Upper lobe of left lung (tissue), 6 donors: ENCODE results near the gene LSM3. TPM values are rescaled to one million over a fixed set of nuclear protein-coding genes. Genes with fewer than 3 reads are reported as not detected.

ENCODE experiments used
- ATAC-seq, 2 donors: fragments of 200-7000 bp; cut with Tn5 transposase; one replicate each; pipeline ENCODE4 v1.9.1; 2022; ENCODE audit warnings: mild to moderate bottlenecking in 2 of 2, moderate library complexity in 2 of 2; ENCODE audit not compliant: low FRiP score in 2 of 2
- DNase-seq, 2 donors: peaks; one replicate each; pipeline ENCODE4 v3.0.0-alpha.2; 2019 to 2020
- H3K27ac ChIP-seq, 4 donors: fragments of 200-600 bp; sonication (generic); one replicate each; pipeline ENCODE4 v1.5.1; 2016 to 2019
- H3K27me3 ChIP-seq, 4 donors: fragments of 200-600 bp; sonication (generic); one replicate each; pipeline ENCODE4 v1.5.1; 2017 to 2019
- H3K36me3 ChIP-seq, 4 donors: fragments of 200-600 bp; sonication (generic); one replicate each; pipeline ENCODE4 v1.5.1; 2016 to 2019
- H3K4me1 ChIP-seq, 4 donors: fragments of 200-600 bp; sonication (generic); one replicate each; pipeline ENCODE4 v1.5.1; 2018 to 2019
- H3K4me3 ChIP-seq, 4 donors: fragments of 200-600 bp; sonication (generic); one replicate each; pipeline ENCODE4 v1.5.1; 2017 to 2019; ENCODE audit warnings: mild to moderate bottlenecking in 2 of 4, moderate library complexity in 1 of 4
- H3K9me3 ChIP-seq, 4 donors: fragments of 200-600 bp; sonication (generic); one replicate each; pipeline ENCODE4 v1.5.1; 2018 to 2019
- CTCF ChIP-seq, 6 experiments: fragments of 450-650 bp in 4 of 6; fragments of 200-600 bp in 2 of 6; sonication (generic) in 2 of 6; IDR thresholded peaks; one replicate each; pipeline ENCODE4 v1.5.1; 2016 to 2019; ENCODE audit warnings: antibody characterized with exemption in 6 of 6
- EP300 ChIP-seq, 4 donors: sonication (generic); formaldehyde crosslinking; IDR thresholded peaks; one replicate each; pipeline ENCODE4 v1.5.1; 2017; ENCODE audit warnings: antibody characterized with exemption in 4 of 4, control low read depth in 2 of 4
- POLR2A ChIP-seq, 4 donors: fragments of 450-650 bp; IDR thresholded peaks; one replicate each; pipeline ENCODE4 v1.5.1; 2016 to 2017; ENCODE audit warnings: antibody characterized with exemption in 4 of 4, mild to moderate bottlenecking in 2 of 4
- POLR2AphosphoS5 ChIP-seq, 2 donors: sonication (generic); formaldehyde crosslinking; IDR thresholded peaks; one replicate each; pipeline ENCODE4 v1.5.1; 2017; ENCODE audit warnings: antibody characterized with exemption in 2 of 2
- WGBS, 2 donors: methylation state at CpG; one replicate each; pipeline ENCODE4 v1.1.5; 2017 to 2018; 5-methylcytosine and 5-hydroxymethylcytosine counted together
- total RNA-seq, 6 donors: library from RNA; depleted of rRNA in 4 of 6; stranded (reverse); fragments of >200 nt in 4 of 6; gene quantifications; one replicate each; pipeline versions ENCODE4 v1.1.0 to v1.2.1, GENCODE V29; 2016 to 2021
- donor health status: DM: no; HTN: no; CAD: no; lungs with moderate emphysema.
- donor health status: DM: no; HTN: yes; CAD: no; lungs with severe emphysema.

Gene LSM3
- total RNA-seq, 6 donors from 2014 or later, result 2.1 to 10.3 (median 8.6) TPM

GRCh38 chr3:14213066-14213774, 34.6 kb downstream of the LSM3 start:
- ATAC-seq (no peak), DNase-seq (no peak)
- H3K4me3 ChIP-seq, result no peak overlapping the region
- TF ChIP-seq POLR2AphosphoS5 (IDR thresholded peaks at IDR 0.05), result no peak
- TF ChIP-seq CTCF (IDR thresholded peaks at IDR 0.05), result no peak
- no peak for TF ChIP-seq EP300 (IDR thresholded peaks at IDR 0.05)
- TF ChIP-seq POLR2A (IDR thresholded peaks at IDR 0.05), result no peak
- peaks cover 0 to 9% (median 0%) of the 10 kb centered on the region in 4 donors for H3K4me1 ChIP-seq
- no peaks in the 10 kb centered on the region for H3K9me3 ChIP-seq
- H3K27me3 ChIP-seq, result no peaks in the 10 kb centered on the region
- WGBS, 2 donors, result 87 to 95% methylated on average over 7 of the region's 7 CpGs
- no peak overlapping the region for H3K27ac ChIP-seq
- no peaks in the 10 kb centered on the region for H3K36me3 ChIP-seq

GRCh38 chr3:14214764-14215163, 36.1 kb downstream of the LSM3 start:
- Histone ChIP-seq H3K4me3 (no peak overlapping the region), H3K36me3 (no peaks in the 10 kb centered on the region), H3K4me1 (no peaks in the 10 kb centered on the region), H3K27me3 (no peaks in the 10 kb centered on the region), H3K27ac (no peak overlapping the region), H3K9me3 (no peaks in the 10 kb centered on the region)
- ATAC-seq, result no peak
- no peak for TF ChIP-seq EP300 (IDR thresholded peaks at IDR 0.05)
- no peak for TF ChIP-seq POLR2A (IDR thresholded peaks at IDR 0.05)
- no peak for DNase-seq
- WGBS, 2 donors, result 94% methylated on average over 4 of the region's 4 CpGs

- WGBS, 2 donors, result 41 to 71% methylated on average over 22 of the region's 22 CpGs
- Histone ChIP-seq H3K27ac (peak overlapping the region in 1 of 4 donors; percentile 74), H3K4me3 (peak overlapping the region in 3 of 4 donors; percentile 30 to 36 (median 33)), H3K36me3 (no peaks in the 10 kb centered on the region), H3K9me3 (peaks cover 2 to 8% (median 5%) of the 10 kb centered on the region in 4 donors), H3K27me3 (no peaks in the 10 kb centered on the region), H3K4me1 (no peaks in the 10 kb centered on the region)
- DNase-seq, result peak in 1 of 2 donors; percentile 80
- ATAC-seq, result peak in 1 of 2 donors; percentile 88
- TF ChIP-seq POLR2A (IDR thresholded peaks at IDR 0.05) (peak in 1 of 4 donors; percentile 32), EP300 (IDR thresholded peaks at IDR 0.05) (no peak), POLR2AphosphoS5 (IDR thresholded peaks at IDR 0.05) (no peak), CTCF (IDR thresholded peaks at IDR 0.05) (peak in 3 of 6 experiments; percentile 13 to 48 (median 45))
Observed at GRCh38 chr3:14216257-14217048, 37.8 kb downstream of the LSM3 start.

GRCh38 chr3:14218355-14218754, 39.7 kb downstream of the LSM3 start:
- H3K4me3 ChIP-seq, result no peak overlapping the region
- DNase-seq, result no peak
- no peaks in the 10 kb centered on the region for H3K27me3 ChIP-seq
- H3K36me3 ChIP-seq, result no peaks in the 10 kb centered on the region
- no peak overlapping the region for H3K27ac ChIP-seq
- ATAC-seq, result no peak
- TF ChIP-seq POLR2A (IDR thresholded peaks at IDR 0.05) (no peak), POLR2AphosphoS5 (IDR thresholded peaks at IDR 0.05) (no peak)
- H3K9me3 ChIP-seq, result peaks cover 2 to 10% (median 5%) of the 10 kb centered on the region in 4 donors
- no peaks in the 10 kb centered on the region for H3K4me1 ChIP-seq

- no peak overlapping the region for H3K27ac ChIP-seq
- WGBS, 2 donors, result 90 to 94% methylated on average over 1 of the region's 1 CpG
- H3K4me3 ChIP-seq, result no peak overlapping the region
- no peak for TF ChIP-seq POLR2A (IDR thresholded peaks at IDR 0.05)
- peaks cover 0 to 8% (median 5%) of the 10 kb centered on the region in 4 donors for H3K4me1 ChIP-seq
- no peaks in the 10 kb centered on the region for H3K27me3 ChIP-seq
- no peaks in the 10 kb centered on the region for H3K36me3 ChIP-seq
- DNase-seq, result no peak
- H3K9me3 ChIP-seq, result peaks cover 2 to 10% (median 5%) of the 10 kb centered on the region in 4 donors
- no peak for ATAC-seq
Observed at GRCh38 chr3:14220933-14221332, 42.3 kb downstream of the LSM3 start.

GRCh38 chr3:14221902-14222301, 43.3 kb downstream of the LSM3 start:
- no peak overlapping the region for H3K4me3 ChIP-seq
- no peaks in the 10 kb centered on the region for H3K27me3 ChIP-seq
- peaks cover 2 to 10% (median 5%) of the 10 kb centered on the region in 4 donors for H3K9me3 ChIP-seq
- ATAC-seq (no peak), DNase-seq (no peak)
- no peak overlapping the region for H3K27ac ChIP-seq
- TF ChIP-seq CTCF (IDR thresholded peaks at IDR 0.05) (no peak), POLR2A (IDR thresholded peaks at IDR 0.05) (no peak), POLR2AphosphoS5 (IDR thresholded peaks at IDR 0.05) (no peak), EP300 (IDR thresholded peaks at IDR 0.05) (no peak)
- 94 to 95% methylated on average over 1 of the region's 1 CpG for WGBS, 2 donors
- H3K36me3 ChIP-seq, result no peaks in the 10 kb centered on the region
- peaks cover 0 to 10% (median 5%) of the 10 kb centered on the region in 4 donors for H3K4me1 ChIP-seq
